K562 (cell line): Measurements from ENCODE around the gene ZNF624. TPM values are rescaled to one million over a fixed set of nuclear protein-coding genes. Genes with fewer than 3 reads are reported as not detected.
"Not testable (repeated sequence)": the region's sequence is repeated elsewhere in the genome, so short reads cannot be mapped to it uniquely, and the experiment has no call there.

Experiments
- ATAC-seq: fragments of 200-7000 bp; cut with Tn5 transposase; 3 replicates; pipeline ENCODE4 v1.9.1; 2020; ENCODE audit warnings: moderate library complexity
- BruUV-seq: library from RNA; stranded (reverse); fragments of 400-500 nt; replicated peaks from 2 replicates; lab custom pipeline; 2021; lab: Mats Ljungman, UMichigan
- CTCF ChIA-PET: fragments of 300-600 bp; formaldehyde crosslinking; extraction: SDS; loops from one replicate; lab custom pipeline; 2021; ENCODE audit warnings: low intra/inter-chr PET ratio; lab: Yijun Ruan, JAX
- POLR2A ChIA-PET: fragments of 300-600, 350-650 bp; sonication (Branson Sonifier 250); formaldehyde crosslinking; extraction: SDS; loops from one replicate; lab custom pipeline; 2021; ENCODE audit warnings: antibody characterized with exemption, inconsistent platforms; lab: Yijun Ruan, JAX
- DNase-seq, 4 experiments: peaks; one replicate each; pipeline versions ENCODE4 v3.0.0 to v3.0.0-alpha.2; 2011 to 2018; ENCODE audit warnings: low spot score in 3 of 4, mixed read lengths in 3 of 4; ENCODE audit errors: extremely low read depth in 1 of 4
- FAIRE-seq: peaks from 2 replicates; lab custom pipeline; 2011; peaks lifted over from hg19 to GRCh38; lab: Jason Lieb, UNC
- H2AFZ ChIP-seq: 2 replicates; pipeline ENCODE4 v1.6.0; 2011; ENCODE audit warnings: low read depth, low read length, control low read depth, inconsistent platforms
- H3K27ac ChIP-seq: fragments of 200-600 bp; 3 replicates; pipeline ENCODE4 v1.8.0; 2011; ENCODE audit warnings: low read depth, mild to moderate bottlenecking, control low read depth, inconsistent platforms, low read length, moderate library complexity, mixed read lengths; ENCODE audit errors: extremely low read depth
- H3K27me3 ChIP-seq, 2 experiments: fragments of 300-600 bp in 1 of 2; 2 replicates in 1 of 2; 3 replicates in 1 of 2; pipeline versions ENCODE4 v1.6.0 to v1.8.0; 2011; ENCODE audit warnings: inconsistent platforms in 2 of 2, low read length in 2 of 2, mild to moderate bottlenecking in 1 of 2, mixed read lengths in 1 of 2, moderate library complexity in 1 of 2; ENCODE audit not compliant: control insufficient read depth in 2 of 2, insufficient read depth in 2 of 2
- H3K36me3 ChIP-seq: fragments of 300-600 bp; 3 replicates; pipeline ENCODE4 v1.8.0; 2011; ENCODE audit warnings: mild to moderate bottlenecking, low read length, inconsistent platforms; ENCODE audit not compliant: control insufficient read depth, insufficient read depth
- H3K4me1 ChIP-seq, 2 experiments: fragments of 200-600 bp in 1 of 2; replicated peaks in 1 of 2; 2 replicates in 1 of 2; 3 replicates in 1 of 2; pipeline versions ENCODE4 v1.5.1 to v1.8.0; 2011; ENCODE audit warnings: inconsistent platforms in 2 of 2, low read length in 2 of 2, mild to moderate bottlenecking in 1 of 2, mixed read lengths in 1 of 2, moderate library complexity in 1 of 2; ENCODE audit not compliant: control insufficient read depth in 2 of 2, insufficient read depth in 2 of 2
- H3K4me2 ChIP-seq: 2 replicates; pipeline ENCODE4 v1.6.1; 2011; ENCODE audit warnings: low read length, control low read depth, inconsistent platforms, mixed read lengths; ENCODE audit not compliant: insufficient read depth
- H3K4me3 ChIP-seq: fragments of 200-600 bp; sonication (generic), shearing (Covaris generic); 2 replicates; pipeline ENCODE4 v1.5.1; 2016; ENCODE audit warnings: control low read depth, inconsistent platforms
- H3K79me2 ChIP-seq: fragments of 200-600 bp; 3 replicates; pipeline ENCODE4 v1.8.0; 2011; ENCODE audit warnings: low read length, inconsistent platforms; ENCODE audit not compliant: control insufficient read depth, insufficient read depth
- H3K9ac ChIP-seq, 2 experiments: 2 replicates each; pipeline versions ENCODE4 v1.6.0 to v1.6.1; 2011; ENCODE audit warnings: low read depth in 2 of 2, low read length in 2 of 2, control low read depth in 1 of 2, inconsistent platforms in 1 of 2, mild to moderate bottlenecking in 1 of 2, mixed read lengths in 1 of 2; ENCODE audit not compliant: insufficient read depth in 1 of 2
- H3K9me1 ChIP-seq: one replicate; pipeline ENCODE4 v1.6.0; 2011; ENCODE audit warnings: inconsistent platforms, mild to moderate bottlenecking, low read length, moderate library complexity; ENCODE audit not compliant: control insufficient read depth, insufficient read depth
- H3K9me3 ChIP-seq: replicated peaks from 2 replicates; pipeline ENCODE4 v1.5.1; 2011; ENCODE audit warnings: low read depth, low read length, inconsistent platforms; ENCODE audit not compliant: control insufficient read depth, insufficient read depth
- H4K20me1 ChIP-seq: replicated peaks from 2 replicates; pipeline ENCODE4 v1.6.1; 2011; ENCODE audit warnings: low read length, inconsistent platforms, mixed read lengths; ENCODE audit not compliant: control insufficient read depth, insufficient read depth
- WGBS: fragments of 100-300 bp; shearing (Covaris generic); methylation state at CpG from one replicate; pipeline ENCODE4 v1.1.6; 2016; ENCODE audit warnings: low coverage, mixed read lengths; ENCODE audit not compliant: insufficient coverage; ENCODE audit errors: missing lambda C conversion rate; 5-methylcytosine and 5-hydroxymethylcytosine counted together
- in situ Hi-C: fragments of 300-500 bp; cut with MboI; formaldehyde crosslinking; loops from 4 replicates; pipeline ENCODE4 v1.15.0; 2018; ENCODE audit warnings: inconsistent platforms, mixed read lengths
- intact Hi-C: fragments of 100-400 bp; cut with micrococcal nuclease; formaldehyde crosslinking; loops from 2 replicates; pipeline ENCODE4 v1.14.2; 2022
- polyA plus RNA-seq, 8 experiments: library from polyadenylated mRNA; depleted of rRNA in 4 of 8; stranded (reverse) in 5 of 8; unstranded in 3 of 8; fragments of >200 nt; fragmentation: Nextera tagmentation in 2 of 8; fragmentation: Illumina TruSeq in 1 of 8; extraction: Ambion mirVana in 2 of 8; extraction: Trizol in 1 of 8; gene quantifications; 2 replicates each; pipeline versions ENCODE4 v1.2.1 to v1.2.3, GENCODE V29; 2011 to 2014; ENCODE audit warnings: inconsistent platforms in 1 of 8, missing spikeins in 1 of 8
- total RNA-seq, 7 experiments: library from RNA; depleted of rRNA in 6 of 7; stranded (reverse); fragments of >200 nt in 6 of 7; fragmentation: Illumina TruSeq in 2 of 7; extraction: Trizol in 2 of 7; gene quantifications; 2 replicates each; pipeline versions ENCODE4 v1.2.1 to v1.2.3, GENCODE V29; 2011 to 2021; ENCODE audit warnings: low replicate concordance in 1 of 7

Gene ZNF624
- total and polyA plus RNA-seq, 9 of the 15 experiments (the other 6 are each of a cell fraction or from before 2014, with no cell fraction given) = 0.34 to 2.1 (median 1.1) TPM

DNA sequence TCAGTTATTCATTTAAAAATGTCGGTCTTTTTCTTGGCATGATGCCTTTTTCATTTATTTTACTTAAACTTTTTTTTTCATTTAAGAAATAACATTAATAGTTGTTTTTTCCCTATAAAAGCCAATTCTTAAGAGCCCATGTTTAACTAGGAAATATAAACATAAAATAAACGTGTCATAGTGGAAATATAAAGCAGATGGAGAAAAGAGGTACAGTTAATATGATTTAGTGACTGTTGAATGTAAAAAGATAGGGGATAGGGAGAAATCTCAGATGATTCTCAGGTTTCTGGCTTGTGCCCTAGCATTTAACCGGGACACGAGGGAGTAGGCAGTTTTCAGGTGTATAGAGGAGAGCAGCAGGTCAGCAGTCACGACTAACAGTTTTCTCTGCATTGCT lies 44.0 kb upstream of the ZNF624 start:
- POLR2A ChIA-PET, H3K9me3 ChIP-seq, BruUV-seq, H3K27ac ChIP-seq, H3K27me3 ChIP-seq, in situ Hi-C loops, ATAC-seq, H3K9ac ChIP-seq, H3K79me2 ChIP-seq, H3K4me2 ChIP-seq, intact Hi-C loops, H3K4me1 ChIP-seq, FAIRE-seq, H3K36me3 ChIP-seq, DNase-seq, H3K9me1 ChIP-seq, H3K4me3 ChIP-seq, H4K20me1 ChIP-seq, CTCF ChIA-PET, H2AFZ ChIP-seq: not testable (repeated sequence)
- 0% methylated on average over 4 of the region's 5 CpGs for WGBS

DNA sequence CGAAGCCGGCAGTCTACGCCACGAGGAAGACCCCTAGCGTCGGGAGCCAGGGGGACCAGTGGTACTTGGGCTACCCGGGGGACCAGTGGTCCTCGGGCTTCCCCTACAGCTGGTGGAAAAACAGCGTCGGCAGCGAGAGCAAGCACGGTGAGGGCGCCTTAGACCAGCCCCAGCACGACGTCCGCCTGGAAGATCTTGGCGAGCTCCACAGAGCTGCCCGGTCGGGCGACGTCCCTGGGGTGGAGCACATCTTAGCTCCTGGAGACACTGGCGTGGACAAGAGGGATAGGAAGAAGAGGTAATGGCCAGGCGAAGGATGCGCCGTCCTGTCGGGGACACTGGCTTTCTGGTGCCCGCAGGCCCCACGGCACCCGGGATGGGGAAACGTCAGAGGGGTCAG lies 36.8 kb upstream of the ZNF624 start:
- WGBS = 81% methylated on average over 5 of the region's 30 CpGs
- H2AFZ ChIP-seq, H3K27ac ChIP-seq, H3K79me2 ChIP-seq, H3K4me3 ChIP-seq, in situ Hi-C loops, H3K27me3 ChIP-seq, BruUV-seq, H3K36me3 ChIP-seq, H3K4me1 ChIP-seq, H3K4me2 ChIP-seq, CTCF ChIA-PET, POLR2A ChIA-PET, H3K9ac ChIP-seq, DNase-seq, H3K9me1 ChIP-seq, H4K20me1 ChIP-seq, ATAC-seq, FAIRE-seq, intact Hi-C loops, H3K9me3 ChIP-seq: not testable (repeated sequence)
